AG04450 (cell line): Measurements from ENCODE around the gene ASF1A. TPM values are rescaled to one million over a fixed set of nuclear protein-coding genes. Genes with fewer than 3 reads are reported as not detected.

Source experiments
- CTCF ChIA-PET: fragments of 300-600, 350-600 bp; formaldehyde crosslinking; extraction: SDS; loops from one replicate; lab custom pipeline; 2022; ENCODE audit warnings: antibody characterized with exemption, inconsistent platforms; lab: Charles Lee
- POLR2A ChIA-PET: fragments of 350-600 bp; formaldehyde crosslinking; extraction: SDS; loops from one replicate; lab custom pipeline; 2021; ENCODE audit warnings: antibody characterized with exemption, inconsistent platforms; lab: Yijun Ruan, JAX
- DNase-seq: peaks from one replicate; pipeline ENCODE4 v3.0.0-alpha.2; 2011; ENCODE audit warnings: low read depth, low spot score
- H3K27ac ChIP-seq: one replicate; pipeline ENCODE4 v1.5.1; 2012; ENCODE audit warnings: low read depth, low read length, control low read depth
- H3K27me3 ChIP-seq: one replicate; pipeline ENCODE4 v1.6.0; 2012; ENCODE audit warnings: low read length; ENCODE audit not compliant: control insufficient read depth, insufficient read depth
- H3K4me3 ChIP-seq: 2 replicates; pipeline ENCODE4 v1.5.1; 2011; ENCODE audit warnings: mild to moderate bottlenecking, low read depth, low read length, control low read depth
- H3K9me3 ChIP-seq: 2 replicates; pipeline ENCODE4 v1.5.1; 2012; ENCODE audit warnings: low read length; ENCODE audit not compliant: control insufficient read depth, insufficient read depth
- polyA plus RNA-seq: library from polyadenylated mRNA; depleted of rRNA; stranded (reverse); fragments of >200 nt; gene quantifications from 2 replicates; pipeline ENCODE4 v1.2.3, GENCODE V29; 2011; rRNA removed
- TF ChIP-seq, protein P1 (sequence below): IDR thresholded peaks from 2 replicates; pipeline ENCODE4 v1.5.1; 2011; ENCODE audit warnings: low read depth, low read length, control low read depth, inconsistent platforms

ASF1A gene
- polyA plus RNA-seq, 1 experiment = 29.4 TPM

- no peak overlapping the region for H3K4me3 ChIP-seq
- no peak for DNase-seq
- no peaks in the 10 kb centered on the region for H3K9me3 ChIP-seq
- no peaks in the 10 kb centered on the region for H3K27me3 ChIP-seq
- CTCF ChIA-PET = no interaction called here
- POLR2A ChIA-PET = no interaction called here
- TF ChIP-seq, protein P1, sequence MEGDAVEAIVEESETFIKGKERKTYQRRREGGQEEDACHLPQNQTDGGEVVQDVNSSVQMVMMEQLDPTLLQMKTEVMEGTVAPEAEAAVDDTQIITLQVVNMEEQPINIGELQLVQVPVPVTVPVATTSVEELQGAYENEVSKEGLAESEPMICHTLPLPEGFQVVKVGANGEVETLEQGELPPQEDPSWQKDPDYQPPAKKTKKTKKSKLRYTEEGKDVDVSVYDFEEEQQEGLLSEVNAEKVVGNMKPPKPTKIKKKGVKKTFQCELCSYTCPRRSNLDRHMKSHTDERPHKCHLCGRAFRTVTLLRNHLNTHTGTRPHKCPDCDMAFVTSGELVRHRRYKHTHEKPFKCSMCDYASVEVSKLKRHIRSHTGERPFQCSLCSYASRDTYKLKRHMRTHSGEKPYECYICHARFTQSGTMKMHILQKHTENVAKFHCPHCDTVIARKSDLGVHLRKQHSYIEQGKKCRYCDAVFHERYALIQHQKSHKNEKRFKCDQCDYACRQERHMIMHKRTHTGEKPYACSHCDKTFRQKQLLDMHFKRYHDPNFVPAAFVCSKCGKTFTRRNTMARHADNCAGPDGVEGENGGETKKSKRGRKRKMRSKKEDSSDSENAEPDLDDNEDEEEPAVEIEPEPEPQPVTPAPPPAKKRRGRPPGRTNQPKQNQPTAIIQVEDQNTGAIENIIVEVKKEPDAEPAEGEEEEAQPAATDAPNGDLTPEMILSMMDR = no peak
- no peak overlapping the region for H3K27ac ChIP-seq
Observed at GRCh38 chr6:118940770-118941169, 46.8 kb downstream of the ASF1A start.

- CTCF ChIA-PET = no interaction called here
- TF ChIP-seq, protein P1 = no peak
- Histone ChIP-seq H3K27me3 (no peaks in the 10 kb centered on the region), H3K27ac (no peak overlapping the region), H3K9me3 (no peaks in the 10 kb centered on the region), H3K4me3 (no peak overlapping the region)
- no peak for DNase-seq
- POLR2A ChIA-PET = no interaction called here
Observed at GRCh38 chr6:118945217-118945616, 51.3 kb downstream of the ASF1A start.

DNA sequence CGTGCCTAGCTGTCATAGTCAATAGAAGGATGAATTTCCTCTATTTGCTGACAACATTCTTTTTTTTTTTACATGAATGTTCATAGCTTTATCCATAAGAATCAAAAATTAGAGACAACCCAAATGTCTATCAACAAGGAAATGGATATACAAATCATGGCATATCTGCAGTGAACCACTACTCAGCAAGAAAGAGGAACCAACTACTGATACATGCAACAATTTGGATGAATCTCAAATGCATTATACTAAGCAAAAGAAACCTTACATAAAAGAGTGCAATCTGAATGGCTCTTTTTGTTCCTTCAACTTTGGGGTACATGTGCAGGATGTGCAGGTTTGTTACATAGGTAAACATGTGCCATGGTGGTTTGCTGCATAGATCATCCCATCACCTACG, 58.7 kb downstream of the ASF1A start:
- Histone ChIP-seq H3K4me3 (no peak overlapping the region), H3K27me3 (no peaks in the 10 kb centered on the region), H3K27ac (no peak overlapping the region), H3K9me3 (no peaks in the 10 kb centered on the region)
- CTCF ChIA-PET = interaction anchor here (1.8 kb wide), 2 partner anchors 158 to 177 kb away, joined by 6 to 9 read pairs; no protein-coding TSS in a partner anchor
- TF ChIP-seq, protein P1 = no peak
- no peak for DNase-seq
- POLR2A ChIA-PET = no interaction called here

- Histone ChIP-seq H3K9me3 (no peaks in the 10 kb centered on the region), H3K4me3 (no peak overlapping the region), H3K27me3 (no peaks in the 10 kb centered on the region), H3K27ac (no peak overlapping the region)
- ChIA-PET CTCF (interaction anchor here (0.8 to 1.8 kb wide), 3 partner anchors 15 to 176 kb away, joined by 3 to 9 read pairs (median 6); no protein-coding TSS in a partner anchor), POLR2A (no interaction called here)
- TF ChIP-seq, protein P1 = no peak
- no peak for DNase-seq
Observed at GRCh38 chr6:118953391-118953790, 59.4 kb downstream of the ASF1A start.

Other genes with a start within 250 kb of the ASF1A start
- gene CEP85L, start 242.6 kb upstream of the ASF1A start, polyA plus RNA-seq = 7.4 and 7.5 TPM in 2 replicates
- gene MCM9, start 41.0 kb downstream of the ASF1A start, polyA plus RNA-seq = 2.2 and 2.7 TPM in 2 replicates
- 0.02 and 0.06 TPM in 2 replicates for gene FAM184A, start 184.5 kb downstream of the ASF1A start, polyA plus RNA-seq